ENCODE results near the gene NOP9.

DNA sequence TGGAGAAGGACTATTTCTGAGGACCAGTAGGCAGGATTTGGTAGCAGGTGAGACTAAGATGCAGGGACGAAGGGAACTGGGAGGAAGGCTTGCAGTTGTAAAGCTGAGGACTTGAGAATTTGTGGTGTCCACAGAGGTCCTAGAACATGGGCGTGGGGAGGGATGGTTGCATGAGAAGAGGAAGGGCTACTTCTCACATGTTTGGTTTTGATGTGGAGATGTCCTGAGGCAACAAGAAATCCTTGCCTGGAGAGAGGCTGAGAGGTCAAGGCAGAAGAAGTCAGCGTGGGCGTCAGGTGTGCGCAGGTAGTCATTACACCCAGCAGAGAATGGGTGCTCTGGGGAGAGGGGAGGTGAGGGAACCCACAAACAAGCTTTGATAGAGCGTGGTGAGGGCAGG is 22.6 kb upstream of the NOP9 start:
- TF ChIP-seq, protein P1, sequence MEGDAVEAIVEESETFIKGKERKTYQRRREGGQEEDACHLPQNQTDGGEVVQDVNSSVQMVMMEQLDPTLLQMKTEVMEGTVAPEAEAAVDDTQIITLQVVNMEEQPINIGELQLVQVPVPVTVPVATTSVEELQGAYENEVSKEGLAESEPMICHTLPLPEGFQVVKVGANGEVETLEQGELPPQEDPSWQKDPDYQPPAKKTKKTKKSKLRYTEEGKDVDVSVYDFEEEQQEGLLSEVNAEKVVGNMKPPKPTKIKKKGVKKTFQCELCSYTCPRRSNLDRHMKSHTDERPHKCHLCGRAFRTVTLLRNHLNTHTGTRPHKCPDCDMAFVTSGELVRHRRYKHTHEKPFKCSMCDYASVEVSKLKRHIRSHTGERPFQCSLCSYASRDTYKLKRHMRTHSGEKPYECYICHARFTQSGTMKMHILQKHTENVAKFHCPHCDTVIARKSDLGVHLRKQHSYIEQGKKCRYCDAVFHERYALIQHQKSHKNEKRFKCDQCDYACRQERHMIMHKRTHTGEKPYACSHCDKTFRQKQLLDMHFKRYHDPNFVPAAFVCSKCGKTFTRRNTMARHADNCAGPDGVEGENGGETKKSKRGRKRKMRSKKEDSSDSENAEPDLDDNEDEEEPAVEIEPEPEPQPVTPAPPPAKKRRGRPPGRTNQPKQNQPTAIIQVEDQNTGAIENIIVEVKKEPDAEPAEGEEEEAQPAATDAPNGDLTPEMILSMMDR (IDR thresholded peaks at IDR 0.05), result no peak
- TF ChIP-seq POLR2A (IDR thresholded peaks at IDR 0.05) (no peak), POLR2AphosphoS5 (IDR thresholded peaks at IDR 0.05) (no peak), EP300 (IDR thresholded peaks at IDR 0.05) (no peak)

All from suprapubic skin (tissue), 4 donors.